HCT116 (cell line): Measurements from ENCODE around the gene TET3.

Experiments
- EZH2 ChIP-seq: fragments of 200-600 bp; sonication (generic); IDR thresholded peaks from 2 replicates; pipeline ENCODE4 v1.6.1; 2017; ENCODE audit warnings: antibody characterized with exemption, mixed run types
- POLR2A ChIP-seq: IDR thresholded peaks from 2 replicates; pipeline ENCODE4 v1.7.0; 2011; ENCODE audit warnings: borderline replicate concordance; ENCODE audit not compliant: insufficient read depth, insufficient read length; ENCODE audit errors: extremely low read depth
- POLR2AphosphoS5 ChIP-seq: IDR thresholded peaks from 2 replicates; pipeline ENCODE4 v1.6.1; 2011; ENCODE audit warnings: mild to moderate bottlenecking, low read depth, low read length, moderate library complexity
- TF ChIP-seq, protein P1 (sequence below), 3 experiments: fragments of 200-600 bp in 1 of 3; sonication (generic) in 1 of 3; IDR thresholded peaks in 2 of 3; conservative IDR thresholded peaks in 1 of 3; 2 replicates each; pipeline ENCODE4 v1.5.1; 2012 to 2017; ENCODE audit warnings: low read depth in 2 of 3, low read length in 2 of 3, antibody characterized with exemption in 1 of 3, borderline replicate concordance in 1 of 3, control low read depth in 1 of 3, mild to moderate bottlenecking in 1 of 3, mixed read lengths in 1 of 3, mixed run types in 1 of 3, moderate library complexity in 1 of 3; ENCODE audit not compliant: insufficient read depth in 1 of 3

DNA sequence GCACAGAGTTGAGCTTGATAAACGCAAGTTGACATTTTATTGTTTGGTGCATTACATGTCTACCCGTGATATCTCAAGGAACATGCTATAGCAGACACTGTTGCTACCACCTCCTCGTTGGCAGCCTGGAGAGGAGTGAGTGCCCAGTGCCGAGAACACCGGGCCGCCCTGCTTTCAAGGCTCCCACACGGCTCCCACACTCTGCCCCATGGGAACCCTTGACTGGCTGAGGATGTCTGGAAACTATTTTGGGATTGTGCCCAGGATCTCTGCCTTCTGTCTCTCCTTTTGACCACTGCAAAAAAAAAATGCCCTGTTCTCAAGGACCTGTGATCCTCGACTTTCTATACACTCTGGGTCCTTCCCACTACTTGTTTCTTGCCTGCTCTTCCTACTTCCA, 21.1 kb downstream of the TET3 start:
- TF ChIP-seq, protein P1, sequence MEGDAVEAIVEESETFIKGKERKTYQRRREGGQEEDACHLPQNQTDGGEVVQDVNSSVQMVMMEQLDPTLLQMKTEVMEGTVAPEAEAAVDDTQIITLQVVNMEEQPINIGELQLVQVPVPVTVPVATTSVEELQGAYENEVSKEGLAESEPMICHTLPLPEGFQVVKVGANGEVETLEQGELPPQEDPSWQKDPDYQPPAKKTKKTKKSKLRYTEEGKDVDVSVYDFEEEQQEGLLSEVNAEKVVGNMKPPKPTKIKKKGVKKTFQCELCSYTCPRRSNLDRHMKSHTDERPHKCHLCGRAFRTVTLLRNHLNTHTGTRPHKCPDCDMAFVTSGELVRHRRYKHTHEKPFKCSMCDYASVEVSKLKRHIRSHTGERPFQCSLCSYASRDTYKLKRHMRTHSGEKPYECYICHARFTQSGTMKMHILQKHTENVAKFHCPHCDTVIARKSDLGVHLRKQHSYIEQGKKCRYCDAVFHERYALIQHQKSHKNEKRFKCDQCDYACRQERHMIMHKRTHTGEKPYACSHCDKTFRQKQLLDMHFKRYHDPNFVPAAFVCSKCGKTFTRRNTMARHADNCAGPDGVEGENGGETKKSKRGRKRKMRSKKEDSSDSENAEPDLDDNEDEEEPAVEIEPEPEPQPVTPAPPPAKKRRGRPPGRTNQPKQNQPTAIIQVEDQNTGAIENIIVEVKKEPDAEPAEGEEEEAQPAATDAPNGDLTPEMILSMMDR (IDR thresholded peaks at IDR 0.05 in 2 of 3, conservative IDR thresholded peaks at IDR 0.05 in 1 of 3; ENCODE audit: borderline replicate concordance in 1 of 3, insufficient read depth in 1 of 3, low read depth in 2 of 3, low read length in 2 of 3): no peak
- TF ChIP-seq POLR2A (no peak), EZH2 (no peak), POLR2AphosphoS5 (no peak)
